Measurements from ENCODE around the gene CYP2C9. TPM values are rescaled to one million over a fixed set of nuclear protein-coding genes. Genes with fewer than 3 reads are reported as not detected.

Gene CYP2C9
- total RNA-seq, 3 donors from 2014 or later, result 1.3 to 3.9 (median 1.3) TPM

DNA sequence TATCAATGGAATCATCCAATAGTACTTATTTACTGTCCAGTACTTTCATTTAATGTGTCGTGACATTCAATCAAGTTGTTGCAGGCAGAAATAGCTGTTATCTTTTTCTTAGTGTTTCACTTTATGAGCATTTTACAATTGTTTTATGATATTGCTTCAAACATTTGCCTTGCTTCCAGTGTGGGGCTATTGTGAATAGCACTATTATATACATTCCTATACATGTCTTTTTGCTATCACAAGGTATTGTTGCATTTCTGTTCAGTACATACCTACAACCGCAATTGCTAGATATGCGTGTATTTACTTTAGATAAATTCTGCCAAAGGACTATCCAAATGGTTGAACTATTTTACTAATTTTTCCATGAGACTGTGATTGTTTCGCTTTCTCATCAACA is 95.9 kb downstream of the CYP2C9 start:
- ATAC-seq (peak; percentile 61), DNase-seq (no peak)
- no peaks in the 10 kb centered on the region for H3K9me3 ChIP-seq
- intact Hi-C loops (cut with DNase I, micrococcal nuclease), result no loop called here
- no peaks in the 10 kb centered on the region for H3K36me3 ChIP-seq (ENCODE audit: low read depth)
- TF ChIP-seq, protein P1, sequence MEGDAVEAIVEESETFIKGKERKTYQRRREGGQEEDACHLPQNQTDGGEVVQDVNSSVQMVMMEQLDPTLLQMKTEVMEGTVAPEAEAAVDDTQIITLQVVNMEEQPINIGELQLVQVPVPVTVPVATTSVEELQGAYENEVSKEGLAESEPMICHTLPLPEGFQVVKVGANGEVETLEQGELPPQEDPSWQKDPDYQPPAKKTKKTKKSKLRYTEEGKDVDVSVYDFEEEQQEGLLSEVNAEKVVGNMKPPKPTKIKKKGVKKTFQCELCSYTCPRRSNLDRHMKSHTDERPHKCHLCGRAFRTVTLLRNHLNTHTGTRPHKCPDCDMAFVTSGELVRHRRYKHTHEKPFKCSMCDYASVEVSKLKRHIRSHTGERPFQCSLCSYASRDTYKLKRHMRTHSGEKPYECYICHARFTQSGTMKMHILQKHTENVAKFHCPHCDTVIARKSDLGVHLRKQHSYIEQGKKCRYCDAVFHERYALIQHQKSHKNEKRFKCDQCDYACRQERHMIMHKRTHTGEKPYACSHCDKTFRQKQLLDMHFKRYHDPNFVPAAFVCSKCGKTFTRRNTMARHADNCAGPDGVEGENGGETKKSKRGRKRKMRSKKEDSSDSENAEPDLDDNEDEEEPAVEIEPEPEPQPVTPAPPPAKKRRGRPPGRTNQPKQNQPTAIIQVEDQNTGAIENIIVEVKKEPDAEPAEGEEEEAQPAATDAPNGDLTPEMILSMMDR (IDR thresholded peaks at IDR 0.05), result no peak
- no peaks in the 10 kb centered on the region for H3K4me1 ChIP-seq (ENCODE audit: low read depth)
- H3K4me3 ChIP-seq, result no peak overlapping the region

DNA sequence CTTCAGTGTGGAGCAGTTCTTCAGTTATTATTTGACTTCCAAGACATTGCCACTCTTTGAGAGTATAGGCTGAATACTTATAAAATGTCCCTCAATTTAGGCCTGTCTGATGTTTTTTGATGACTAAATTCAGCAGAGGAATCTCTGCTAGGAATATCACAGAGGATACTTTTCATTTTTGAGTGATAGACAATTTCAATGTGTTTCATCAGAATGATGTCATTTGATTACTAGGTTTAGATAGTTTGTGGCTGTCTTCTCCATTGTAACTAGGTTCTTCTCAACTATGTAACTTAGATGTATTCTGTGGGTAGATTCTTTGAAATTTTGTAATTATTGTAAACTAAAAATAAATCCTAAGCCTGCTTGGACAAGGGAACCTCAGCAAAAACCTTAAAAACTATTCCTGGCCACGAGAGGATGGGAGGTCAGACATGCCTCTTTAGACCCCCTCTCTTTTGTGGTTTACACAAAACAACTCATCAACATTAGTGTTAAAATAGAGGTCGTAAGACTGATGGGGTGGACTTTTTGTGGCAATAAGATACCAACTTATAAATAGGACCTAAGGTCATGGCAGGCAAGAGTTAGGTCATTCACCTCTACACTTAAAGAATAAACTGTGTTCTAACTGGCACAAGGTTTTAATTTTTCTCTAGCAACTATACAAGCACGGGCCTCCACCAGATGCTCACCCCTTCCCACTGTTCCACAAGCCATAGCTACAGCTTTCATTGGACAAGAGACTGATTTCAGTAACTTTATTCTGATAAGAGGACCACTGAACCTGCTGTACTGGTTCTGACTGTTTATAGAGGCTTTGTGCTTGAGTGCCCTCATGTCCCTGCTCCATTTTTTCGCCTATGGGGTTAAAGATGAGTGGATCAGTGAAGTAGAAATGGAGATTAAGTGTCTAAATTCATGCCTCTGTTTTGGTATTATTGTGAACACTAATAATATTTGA is 97.2 kb downstream of the CYP2C9 start:
- TF ChIP-seq, protein P1 (IDR thresholded peaks at IDR 0.05), result no peak
- DNase-seq (no peak), ATAC-seq (no peak)
- H3K4me3 ChIP-seq, result no peak overlapping the region
- no peaks in the 10 kb centered on the region for H3K36me3 ChIP-seq (ENCODE audit: low read depth)
- H3K9me3 ChIP-seq, result no peaks in the 10 kb centered on the region
- intact Hi-C loops (cut with DNase I, micrococcal nuclease), result no loop called here
- no peaks in the 10 kb centered on the region for H3K4me1 ChIP-seq (ENCODE audit: low read depth)

DNA sequence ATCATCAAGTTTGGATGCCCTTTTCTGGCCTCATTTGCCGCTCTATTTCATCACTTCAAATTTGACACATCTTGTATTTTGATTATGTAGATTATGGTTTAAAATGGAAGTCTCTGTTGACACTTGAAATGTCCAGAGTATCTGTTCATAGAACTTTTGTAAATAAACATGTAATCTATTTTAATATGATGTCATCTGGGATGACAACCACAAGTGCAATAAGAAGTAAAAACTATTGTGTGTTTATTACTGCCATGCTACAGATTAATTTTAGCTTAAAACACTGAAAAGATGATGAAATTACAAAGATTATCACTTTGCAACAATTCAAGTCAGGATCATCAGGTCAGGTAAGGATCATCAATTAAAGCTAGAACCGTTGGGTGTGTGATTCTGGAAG is 100.8 kb downstream of the CYP2C9 start:
- Histone ChIP-seq H3K4me3 (no peak overlapping the region), H3K9me3 (no peaks in the 10 kb centered on the region), H3K4me1 (ENCODE audit: low read depth) (no peaks in the 10 kb centered on the region), H3K36me3 (ENCODE audit: low read depth) (no peaks in the 10 kb centered on the region)
- ATAC-seq, result no peak
- DNase-seq, result no peak
- TF ChIP-seq, protein P1 (IDR thresholded peaks at IDR 0.05), result no peak
- intact Hi-C loops (cut with DNase I, micrococcal nuclease), result no loop called here

Other genes with a start within 250 kb of the CYP2C9 start
- gene CYP2C19, start 176.0 kb upstream of the CYP2C9 start, total RNA-seq, result 1 to 10 TPM in 2 of 3 donors, under 1 TPM in 1; 0.65 to 2.0 (median 1.5) TPM
- gene CYP2C8, start 130.8 kb downstream of the CYP2C9 start, total RNA-seq, result 1 to 10 TPM in 2 of 3 donors, under 1 TPM in 1; 0.25 to 4.1 (median 1.0) TPM

Measured in mucosa of descending colon (tissue), 3 donors.